HCT116 (cell line): ENCODE results near the gene SBF2. TPM values are rescaled to one million over a fixed set of nuclear protein-coding genes. Genes with fewer than 3 reads are reported as not detected.

Source experiments
- ATAC-seq: fragments of 200-7000 bp; cut with Tn5 transposase; 2 replicates; pipeline ENCODE4 v1.9.1; 2020; ENCODE audit warnings: mild to moderate bottlenecking, moderate library complexity
- BruUV-seq: library from RNA; stranded (reverse); fragments of 400-500 nt; replicated peaks from 2 replicates; lab custom pipeline; 2021; lab: Mats Ljungman, UMichigan
- CTCF ChIA-PET: fragments of 300-600 bp; sonication (Branson Sonifier 250); formaldehyde crosslinking; loops from one replicate; lab custom pipeline; 2021; ENCODE audit warnings: antibody characterized with exemption; lab: Charles Lee
- POLR2A ChIA-PET: fragments of 300-600, 350-600 bp; sonication (Branson Sonifier 250); formaldehyde crosslinking; loops from one replicate; lab custom pipeline; 2021; ENCODE audit warnings: antibody characterized with exemption; lab: Charles Lee
- RAD21 ChIA-PET, 2 experiments: fragments of 300-600 bp; sonication (Branson Sonifier 250); formaldehyde crosslinking; loops; one replicate each; lab custom pipeline; 2023; ENCODE audit warnings: low total read pairs in 2 of 2; ENCODE audit not compliant: uncharacterized antibody in 2 of 2, unreplicated experiment in 2 of 2, low non-redundant PET in 1 of 2; lab: Charles Lee
- DNase-seq: peaks from one replicate; pipeline ENCODE4 v3.0.0-alpha.2; 2010; ENCODE audit warnings: low read depth, low spot score
- H2AFZ ChIP-seq: fragments of 200-600 bp; shearing (Covaris generic), sonication (generic); 2 replicates; pipeline ENCODE4 v1.6.1; 2017; ENCODE audit warnings: low read depth, mixed run types, mixed read lengths, antibody characterized with exemption, low read length; ENCODE audit not compliant: poor library complexity, severe bottlenecking
- H3K27ac ChIP-seq: 2 replicates; pipeline ENCODE4 v1.5.1; 2012; ENCODE audit warnings: low read depth, low read length
- H3K27me3 ChIP-seq: fragments of 200-600 bp; sonication (generic); 2 replicates; pipeline ENCODE4 v1.6.1; 2016; ENCODE audit warnings: mixed run types, low read length, mixed read lengths; ENCODE audit not compliant: insufficient read depth
- H3K36me3 ChIP-seq, 2 experiments: fragments of 200-500 bp in 1 of 2; fragments of 200-600 bp in 1 of 2; sonication (Bioruptor generic) in 1 of 2; sonication (generic) in 1 of 2; 2 replicates each; pipeline versions ENCODE4 v1.5.1 to v1.6.1; 2014 to 2016; ENCODE audit warnings: low read length in 2 of 2, inconsistent platforms in 1 of 2, mixed read lengths in 1 of 2, mixed run types in 1 of 2; ENCODE audit not compliant: insufficient read depth in 2 of 2, control insufficient read depth in 1 of 2
- H3K4me1 ChIP-seq, 2 experiments: fragments of 200-600 bp in 1 of 2; sonication (generic) in 1 of 2; 2 replicates each; pipeline versions ENCODE4 v1.5.1 to v1.6.1; 2012 to 2017; ENCODE audit warnings: low read length in 2 of 2, inconsistent platforms in 1 of 2, mild to moderate bottlenecking in 1 of 2, mixed read lengths in 1 of 2, mixed run types in 1 of 2, moderate library complexity in 1 of 2; ENCODE audit not compliant: insufficient read depth in 2 of 2, control insufficient read depth in 1 of 2
- H3K4me2 ChIP-seq: fragments of 200-600 bp; sonication (generic); 2 replicates; pipeline ENCODE4 v1.6.1; 2017; ENCODE audit warnings: mixed run types, low read length, mixed read lengths
- H3K4me3 ChIP-seq, 2 experiments: fragments of 200-600 bp in 1 of 2; sonication (generic) in 1 of 2; replicated peaks in 1 of 2; 2 replicates each; pipeline ENCODE4 v1.5.1; 2011 to 2016; ENCODE audit warnings: low read length in 2 of 2, control low read depth in 1 of 2, low read depth in 1 of 2, mild to moderate bottlenecking in 1 of 2, mixed read lengths in 1 of 2, mixed run types in 1 of 2
- H3K79me2 ChIP-seq: fragments of 200-600 bp; sonication (generic); 2 replicates; pipeline ENCODE4 v1.6.1; 2017; ENCODE audit warnings: mild to moderate bottlenecking, mixed run types, low read length, moderate library complexity, mixed read lengths; ENCODE audit not compliant: insufficient read depth
- H3K9ac ChIP-seq: fragments of 200-600 bp; sonication (generic); 2 replicates; pipeline ENCODE4 v1.6.1; 2016; ENCODE audit warnings: low read length, mixed read lengths
- H3K9me2 ChIP-seq: fragments of 200-600 bp; sonication (generic), shearing (Covaris generic); 2 replicates; pipeline ENCODE4 v1.6.1; 2017; ENCODE audit warnings: mixed run types, mild to moderate bottlenecking, moderate library complexity; ENCODE audit not compliant: insufficient read depth
- H3K9me3 ChIP-seq, 2 experiments: fragments of 200-500 bp in 1 of 2; fragments of 200-600 bp in 1 of 2; sonication (Bioruptor generic) in 1 of 2; sonication (generic) in 1 of 2; 2 replicates each; pipeline ENCODE4 v1.6.1; 2014 to 2017; ENCODE audit warnings: low read length in 2 of 2, mixed read lengths in 2 of 2, inconsistent platforms in 1 of 2, low read depth in 1 of 2, mild to moderate bottlenecking in 1 of 2, mixed run types in 1 of 2, moderate library complexity in 1 of 2; ENCODE audit not compliant: control insufficient read depth in 1 of 2, insufficient read depth in 1 of 2
- H4K20me1 ChIP-seq: fragments of 200-600 bp; sonication (generic), shearing (Covaris generic); 2 replicates; pipeline ENCODE4 v1.6.1; 2017; ENCODE audit warnings: mixed run types, mild to moderate bottlenecking, moderate library complexity; ENCODE audit not compliant: insufficient read depth
- CBX3 ChIP-seq: IDR thresholded peaks from 2 replicates; pipeline ENCODE4 v1.6.1; 2012; ENCODE audit warnings: low read depth
- CEBPB ChIP-seq: IDR thresholded peaks from 2 replicates; pipeline ENCODE4 v1.6.1; 2012; ENCODE audit warnings: low read depth
- EZH2 ChIP-seq: fragments of 200-600 bp; sonication (generic); IDR thresholded peaks from 2 replicates; pipeline ENCODE4 v1.6.1; 2017; ENCODE audit warnings: antibody characterized with exemption, mixed run types
- FOSL1 ChIP-seq: IDR thresholded peaks from 2 replicates; pipeline ENCODE4 v1.6.1; 2012; ENCODE audit warnings: low read depth
- JUND ChIP-seq: IDR thresholded peaks from 2 replicates; pipeline ENCODE4 v1.6.1; 2012
- MAX ChIP-seq: IDR thresholded peaks from 2 replicates; pipeline ENCODE4 v1.6.1; 2012
- POLR2AphosphoS5 ChIP-seq: IDR thresholded peaks from 2 replicates; pipeline ENCODE4 v1.6.1; 2011; ENCODE audit warnings: mild to moderate bottlenecking, low read depth, low read length, moderate library complexity
- RAD21 ChIP-seq: IDR thresholded peaks from 2 replicates; pipeline ENCODE4 v1.6.1; 2012; ENCODE audit warnings: low read depth, mild to moderate bottlenecking
- SP1 ChIP-seq: IDR thresholded peaks from 2 replicates; pipeline ENCODE4 v1.6.1; 2012; ENCODE audit warnings: low read depth
- TCF7L2 ChIP-seq: IDR thresholded peaks from 2 replicates; pipeline ENCODE4 v1.7.0; 2011; ENCODE audit warnings: borderline replicate concordance, inconsistent platforms; ENCODE audit not compliant: insufficient read depth, insufficient read length; ENCODE audit errors: extremely low read depth
- ZBTB33 ChIP-seq: IDR thresholded peaks from 2 replicates; pipeline ENCODE4 v1.6.1; 2011; ENCODE audit warnings: mild to moderate bottlenecking, low read length, moderate library complexity; ENCODE audit not compliant: insufficient replicate concordance; ENCODE audit errors: extremely low read depth
- ZNF274 ChIP-seq: fragments of 200-500 bp; sonication (Bioruptor generic); IDR thresholded peaks from 2 replicates; pipeline ENCODE4 v1.6.1; 2014; ENCODE audit warnings: mild to moderate bottlenecking, low read depth, low read length, inconsistent platforms
- intact Hi-C: fragments of 100-400 bp; cut with micrococcal nuclease; formaldehyde crosslinking; loops from 2 replicates; pipeline ENCODE4 v1.10.0; 2022
- total RNA-seq: library from RNA; stranded (reverse); gene quantifications from one replicate; pipeline ENCODE4 v1.2.1, GENCODE V29; 2021; ENCODE audit not compliant: unreplicated experiment
- TF ChIP-seq, protein P1 (sequence below): IDR thresholded peaks from 2 replicates; pipeline ENCODE4 v1.6.1; 2012

SBF2 gene
- total RNA-seq, 1 experiment from 2014 or later, result 35.0 TPM

GRCh38 chr11:10087186-10087922, 206.7 kb downstream of the SBF2 start:
- Histone ChIP-seq H3K4me3 (no peak overlapping the region), H3K27ac (no peak overlapping the region), H3K9me3 (no peaks in the 10 kb centered on the region), H3K36me3 (no peaks in the 10 kb centered on the region), H4K20me1 (no peaks in the 10 kb centered on the region; the same call in 1 of the 2 replicates), H3K4me2 (no peak overlapping the region), H2AFZ (no peak overlapping the region), H3K9ac (no peak overlapping the region), H3K9me2 (no peaks in the 10 kb centered on the region), H3K27me3 (no peaks in the 10 kb centered on the region), H3K79me2 (peaks cover 10% of the 10 kb centered on the region; the same call in 1 of the 2 replicates), H3K4me1 (no peaks in the 10 kb centered on the region)
- intact Hi-C loops, result no loop called here
- ChIA-PET POLR2A (no interaction called here), RAD21 (no interaction called here), CTCF (no interaction called here)
- DNase-seq, result no peak
- ATAC-seq, result no peak
- BruUV-seq, result no TSS peak
- no peak for TF ChIP-seq SP1
- TF ChIP-seq FOSL1, result no peak
- TF ChIP-seq JUND, result no peak
- no peak for TF ChIP-seq TCF7L2
- TF ChIP-seq RAD21, result no peak
- TF ChIP-seq, protein P1, sequence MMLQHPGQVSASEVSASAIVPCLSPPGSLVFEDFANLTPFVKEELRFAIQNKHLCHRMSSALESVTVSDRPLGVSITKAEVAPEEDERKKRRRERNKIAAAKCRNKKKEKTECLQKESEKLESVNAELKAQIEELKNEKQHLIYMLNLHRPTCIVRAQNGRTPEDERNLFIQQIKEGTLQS, result no peak
- TF ChIP-seq MAX, result no peak
- TF ChIP-seq ZBTB33, result no peak
- TF ChIP-seq POLR2AphosphoS5, result no peak
- no peak for TF ChIP-seq CBX3
- no peak for TF ChIP-seq EZH2
- TF ChIP-seq CEBPB, result no peak
- TF ChIP-seq ZNF274, result no peak
